ENCODE results near the gene LRMDA. TPM values are rescaled to one million over a fixed set of nuclear protein-coding genes. Genes with fewer than 3 reads are reported as not detected.

LRMDA gene
- total RNA-seq, 1 experiment from 2014 or later: not detected

- DNase-seq (ENCODE audit: low spot score): no peak
These were observed 892.9 kb downstream of the LRMDA start for GRCh38 chr10:76324283-76324682.

DNA sequence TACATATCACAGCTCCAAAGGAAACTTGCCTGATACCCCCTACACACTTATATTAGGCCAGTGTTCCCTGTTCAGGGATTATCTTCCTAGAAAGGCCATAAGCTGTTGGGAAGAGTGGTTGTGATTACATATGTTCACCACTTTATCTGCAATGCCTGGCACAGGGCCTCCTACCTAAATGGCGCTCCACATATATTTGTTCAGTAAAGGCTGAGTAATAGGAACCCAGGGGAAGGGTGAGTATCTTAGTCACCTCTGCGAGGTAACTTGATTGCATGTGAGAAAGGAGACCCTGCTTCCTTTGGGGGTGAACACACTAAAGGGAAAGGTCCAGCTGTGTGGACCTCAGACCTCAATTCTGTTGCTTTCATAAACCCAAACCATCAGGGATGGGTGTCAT is 896.0 kb downstream of the LRMDA start:
- no peak for DNase-seq (ENCODE audit: low spot score)

DNA sequence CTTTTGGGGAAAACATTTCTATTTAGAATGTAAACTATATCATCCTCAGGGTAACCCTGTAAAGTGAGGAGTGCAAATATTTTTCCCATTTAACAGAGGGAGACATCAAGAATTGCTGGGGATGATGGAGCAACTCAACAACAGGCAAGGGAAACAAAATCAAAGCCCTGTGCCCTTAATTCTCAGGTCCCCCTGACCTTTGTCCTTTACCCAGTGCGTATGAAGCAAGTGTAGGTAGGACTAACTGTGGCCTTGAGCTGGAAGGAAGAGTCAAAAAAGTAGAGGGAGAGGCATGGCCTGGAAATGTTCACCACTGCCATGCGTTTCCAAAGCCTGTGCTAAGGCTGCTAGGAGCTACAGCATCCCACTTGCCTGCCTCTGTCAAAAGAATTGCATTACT is 896.9 kb downstream of the LRMDA start:
- no peak for DNase-seq (ENCODE audit: low spot score)

GRCh38 chr10:76329891-76330575 is 898.6 kb downstream of the LRMDA start:
- no peak for DNase-seq (ENCODE audit: low spot score)

DNA sequence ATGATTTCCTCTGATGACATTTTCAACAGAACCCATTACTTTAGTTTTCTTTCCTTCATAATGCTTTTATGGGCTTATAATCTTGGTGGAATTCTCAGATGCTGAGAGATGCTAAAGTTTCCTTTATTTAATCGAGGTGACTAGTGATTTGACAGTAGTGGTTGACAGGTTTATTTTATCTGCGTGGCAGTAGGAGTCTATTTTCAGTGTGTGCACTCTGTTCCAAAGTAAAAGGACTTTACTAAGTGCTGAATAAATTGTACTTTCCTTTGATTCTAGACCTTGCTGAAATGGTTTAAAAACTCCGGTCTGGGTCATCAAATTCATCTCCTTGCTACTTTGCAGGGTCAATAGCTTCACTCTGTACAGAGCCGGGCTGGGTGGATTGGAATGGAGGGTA is 900.3 kb downstream of the LRMDA start:
- DNase-seq (ENCODE audit: low spot score): no peak

- no peak for DNase-seq (ENCODE audit: low spot score)
These were observed 901.9 kb downstream of the LRMDA start for GRCh38 chr10:76333326-76333725.

DNA sequence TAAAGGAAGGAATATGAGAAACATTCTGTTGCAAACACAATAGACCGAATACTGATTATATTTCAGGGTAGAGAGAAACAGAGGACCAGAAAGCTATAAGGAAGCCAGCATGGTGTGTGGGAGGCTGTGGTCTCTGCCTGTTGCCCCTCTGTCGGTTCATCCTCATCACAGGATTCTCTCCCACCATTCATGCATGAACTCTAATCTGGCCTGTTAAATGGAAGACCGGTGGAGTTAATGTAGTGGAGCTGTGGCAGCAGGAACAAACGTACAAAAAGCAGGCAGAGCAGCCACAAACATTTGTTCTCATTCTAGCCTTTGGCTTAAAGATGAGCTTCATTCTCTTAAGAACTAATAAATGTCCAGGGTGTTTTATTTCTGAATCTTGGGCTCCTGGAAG is 902.4 kb downstream of the LRMDA start:
- DNase-seq (ENCODE audit: low spot score): no peak

DNA sequence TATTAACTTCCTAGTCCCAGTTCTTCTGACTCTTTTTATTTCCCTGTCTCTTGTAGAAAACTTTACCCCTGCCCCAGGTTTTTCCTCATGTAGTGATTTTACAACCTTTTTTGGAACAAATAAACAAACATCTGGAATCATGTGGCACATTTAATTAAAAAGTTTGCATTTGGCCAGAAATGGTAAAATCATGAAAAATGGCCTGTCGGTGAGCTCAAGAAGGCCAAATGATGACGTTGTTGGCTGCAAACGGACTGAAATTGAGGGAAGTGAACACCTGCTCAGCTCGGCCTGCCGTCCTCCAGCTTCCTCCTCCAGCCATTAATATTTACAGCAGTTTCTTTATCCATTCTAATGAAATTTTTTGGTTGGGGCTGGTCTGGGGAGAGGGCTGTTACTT is 902.8 kb downstream of the LRMDA start:
- DNase-seq (ENCODE audit: low spot score): no peak

DNA sequence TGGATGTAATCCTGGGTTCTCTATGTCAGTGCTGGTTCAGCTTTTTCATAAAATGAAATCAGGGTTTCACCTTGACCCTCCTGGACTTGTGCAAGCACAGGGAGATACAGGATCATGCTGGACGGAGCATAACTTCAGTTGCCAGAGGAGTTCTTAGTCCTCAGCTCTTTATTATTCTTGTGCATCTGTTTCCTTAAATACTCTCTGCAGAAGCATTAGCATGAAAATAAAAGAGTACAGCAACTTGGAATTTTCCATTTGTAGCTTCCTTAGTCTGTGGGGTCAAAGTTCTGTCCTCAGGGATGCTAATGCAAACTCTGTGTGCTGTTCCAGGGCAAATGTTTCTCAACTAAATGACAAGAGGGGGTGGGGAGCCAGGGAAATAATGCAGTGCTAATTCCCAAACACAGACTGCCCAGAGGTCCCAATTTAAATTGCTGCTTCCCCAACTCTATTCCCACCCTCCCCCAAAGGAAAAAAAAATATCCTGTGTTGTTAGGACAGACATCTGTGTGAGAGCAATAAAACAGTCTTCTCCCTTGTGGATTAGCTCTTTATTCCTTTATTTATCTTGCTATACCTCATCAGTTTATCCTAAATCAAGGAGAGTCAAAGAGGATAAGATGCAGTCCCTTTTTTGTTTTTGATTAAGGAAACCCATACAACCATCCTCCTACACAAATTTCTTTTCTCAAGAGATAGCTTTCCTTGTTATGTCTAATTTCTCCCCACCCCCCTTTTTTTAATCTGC is 905.0 kb downstream of the LRMDA start:
- DNase-seq (ENCODE audit: low spot score): no peak

GRCh38 chr10:76337641-76338040 is 906.2 kb downstream of the LRMDA start:
- DNase-seq (ENCODE audit: low spot score): no peak

DNA sequence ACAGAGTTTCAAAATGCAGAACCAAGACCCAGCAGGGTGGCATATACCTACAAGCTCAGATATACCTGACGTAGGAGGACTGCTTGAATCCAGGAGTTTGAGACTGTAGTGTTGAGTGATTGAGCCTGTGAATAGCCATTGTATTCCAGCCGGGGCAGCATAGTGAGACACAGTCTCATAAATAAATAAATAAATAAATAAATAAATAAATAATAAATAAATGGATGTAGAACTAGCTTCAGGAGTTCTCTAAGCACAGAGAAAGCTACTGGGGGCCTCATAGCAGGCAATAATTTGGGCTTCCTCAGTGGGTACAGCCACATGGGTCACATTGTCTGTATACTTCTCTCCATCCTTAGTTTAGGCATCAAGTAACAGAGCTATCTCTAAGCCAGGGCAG is 906.8 kb downstream of the LRMDA start:
- DNase-seq (ENCODE audit: low spot score): no peak

DNA sequence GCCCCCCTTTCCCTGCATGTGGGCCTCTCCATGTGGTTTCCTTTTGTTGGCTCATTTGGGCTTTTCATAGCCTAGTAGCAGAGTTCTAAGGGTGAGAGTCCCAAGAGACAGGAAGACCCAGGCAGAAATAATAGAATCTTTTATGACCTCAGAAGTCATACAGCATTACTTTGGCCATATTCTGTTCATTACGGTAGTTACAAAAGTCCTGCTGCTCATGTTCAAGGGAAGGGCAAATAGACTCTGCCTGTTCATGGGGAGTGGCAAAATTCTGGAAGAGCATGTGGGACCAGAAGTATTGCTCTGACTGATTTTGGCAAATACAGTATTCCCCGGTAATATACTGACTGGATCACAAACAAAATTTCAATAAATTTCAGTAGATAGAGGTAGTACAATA is 910.3 kb downstream of the LRMDA start:
- no peak for DNase-seq (ENCODE audit: low spot score)

GRCh38 chr10:76342996-76343395 is 911.6 kb downstream of the LRMDA start:
- no peak for DNase-seq (ENCODE audit: low spot score)

GRCh38 chr10:76347832-76348231 is 916.4 kb downstream of the LRMDA start:
- no peak for DNase-seq (ENCODE audit: low spot score)

GRCh38 chr10:76350583-76350982 is 919.2 kb downstream of the LRMDA start:
- no peak for DNase-seq (ENCODE audit: low spot score)

GRCh38 chr10:76352300-76352699 is 920.9 kb downstream of the LRMDA start:
- peak; percentile 37 for DNase-seq (ENCODE audit: low spot score)

DNA sequence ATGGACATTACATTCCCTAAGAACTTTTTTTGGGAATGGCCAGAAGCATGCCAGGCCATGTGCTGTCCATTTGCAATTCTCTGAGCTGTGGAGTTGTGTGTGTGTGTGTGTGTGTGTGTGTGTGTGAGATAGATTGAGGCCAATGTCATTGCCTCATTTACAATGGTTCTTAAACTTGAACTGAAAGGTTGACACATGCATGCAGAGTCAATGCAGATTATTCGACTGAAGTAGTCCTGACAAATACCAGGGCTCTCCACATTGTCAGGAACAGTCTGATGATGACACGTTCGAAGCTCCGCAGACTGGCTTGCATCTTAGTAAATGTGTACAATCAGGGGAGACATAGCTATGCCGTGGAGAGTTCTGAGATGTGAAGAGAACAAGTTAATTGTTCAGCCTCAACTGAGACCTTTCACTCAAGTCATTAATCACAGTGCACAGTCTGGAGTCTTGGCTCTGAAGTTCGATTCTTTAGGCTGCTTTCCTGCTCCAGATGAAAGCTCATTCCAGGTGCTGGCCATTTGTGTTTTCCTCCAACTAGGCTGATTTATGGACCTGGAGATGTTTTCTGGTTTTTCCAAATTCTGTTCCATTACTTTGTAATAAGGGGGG is 921.9 kb downstream of the LRMDA start:
- DNase-seq (ENCODE audit: low spot score): no peak

DNA sequence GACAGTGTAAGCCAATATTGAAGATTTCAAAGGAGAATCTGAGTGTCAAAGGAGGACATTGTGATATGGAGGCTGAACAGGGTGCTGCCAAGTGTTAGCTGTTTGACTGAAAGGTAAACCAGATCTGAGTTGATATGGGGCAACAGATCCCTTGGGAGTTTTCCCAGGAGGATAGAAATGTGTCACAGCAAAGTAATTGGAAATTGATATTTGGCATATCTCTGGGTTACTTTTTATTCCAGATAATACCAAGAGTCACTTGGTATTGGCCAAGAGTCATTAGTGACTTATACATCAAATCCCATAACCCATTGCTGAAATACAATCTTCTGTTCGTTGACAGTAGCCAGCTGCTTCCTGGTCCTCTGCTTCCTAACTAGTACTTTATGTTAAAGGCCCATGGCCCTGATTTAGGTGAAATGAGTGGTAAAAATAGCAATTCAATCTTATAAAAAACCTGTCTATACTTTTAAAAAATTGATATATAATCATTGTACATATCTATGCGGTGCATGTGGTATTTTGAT is 922.9 kb downstream of the LRMDA start:
- no peak for DNase-seq (ENCODE audit: low spot score)

DNA sequence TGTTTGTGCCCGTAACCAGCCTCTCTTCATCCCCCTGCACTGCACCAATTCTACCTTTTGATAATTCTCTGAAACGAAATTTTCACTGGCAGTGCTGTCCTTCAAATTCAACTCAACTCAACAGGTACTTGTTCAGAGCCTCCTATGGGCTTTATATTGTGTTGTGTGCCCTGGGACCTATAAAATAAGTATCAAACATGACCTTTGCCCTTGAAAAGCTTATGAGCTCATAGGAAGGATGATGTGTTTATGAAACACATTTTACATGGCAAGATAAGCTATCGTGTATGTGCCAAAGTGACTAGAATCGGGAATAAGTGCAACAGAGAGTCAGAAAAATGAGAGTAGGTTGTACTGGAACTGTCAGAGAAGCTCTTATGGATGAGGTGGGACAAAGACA is 923.5 kb downstream of the LRMDA start:
- DNase-seq (ENCODE audit: low spot score): no peak

DNA sequence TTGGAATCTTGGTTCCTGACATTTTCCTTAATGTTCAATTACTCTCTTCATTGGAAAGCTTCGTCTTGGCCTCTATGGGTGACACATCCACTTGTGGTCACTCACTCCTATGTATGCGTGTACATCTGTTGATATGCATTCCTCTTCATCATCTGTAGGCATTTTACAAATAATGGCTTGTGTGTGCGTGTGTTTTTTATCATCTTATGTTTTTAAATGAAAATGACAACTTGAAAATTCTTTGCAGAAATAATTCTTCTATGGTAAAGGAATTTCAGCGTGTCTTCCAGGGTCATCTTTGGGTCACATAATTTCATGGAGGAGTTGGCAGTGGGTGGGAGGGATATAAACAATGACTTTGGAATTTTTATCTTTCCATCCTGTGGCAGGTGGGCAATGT is 925.1 kb downstream of the LRMDA start:
- no peak for DNase-seq (ENCODE audit: low spot score)

DNA sequence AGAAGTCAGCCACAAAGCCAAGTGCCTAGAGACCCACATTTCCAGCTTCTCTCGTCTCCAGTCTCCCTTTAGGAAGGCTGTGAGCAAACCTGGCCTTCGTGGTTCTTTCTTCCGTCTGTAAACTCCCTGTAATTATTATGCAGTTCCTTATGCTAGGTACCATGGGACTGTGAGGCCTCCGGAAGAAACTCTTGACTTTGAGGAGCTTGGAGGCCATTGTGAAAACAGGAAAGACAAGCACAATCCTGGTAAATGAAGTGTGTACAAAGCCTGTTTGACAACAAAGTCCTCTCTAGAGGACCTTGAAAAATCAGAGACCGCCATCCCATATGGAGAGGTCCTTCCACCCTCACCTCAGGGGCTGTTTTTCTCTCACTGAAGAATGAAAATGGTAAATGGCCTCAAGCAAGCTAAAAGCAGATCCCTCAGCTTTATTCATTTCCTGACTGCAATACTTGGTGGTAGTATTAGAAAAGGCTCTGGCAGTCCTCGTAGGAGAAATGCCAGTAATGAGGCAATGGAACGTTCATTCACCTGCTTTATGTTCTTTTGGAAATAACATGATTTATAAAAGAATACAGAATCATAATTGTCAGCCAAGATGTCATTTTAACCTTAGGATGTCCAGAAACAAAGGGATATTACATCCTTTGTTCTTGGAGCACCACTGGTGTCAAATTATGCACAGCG is 926.4 kb downstream of the LRMDA start:
- no peak for DNase-seq (ENCODE audit: low spot score)

GRCh38 chr10:76358743-76359395 is 927.4 kb downstream of the LRMDA start:
- DNase-seq (ENCODE audit: low spot score): no peak

Data from HT-29 (cell line).